ENCODE results near the gene PYGL.
"Not testable (repeated sequence)": the region's sequence is repeated elsewhere in the genome, so short reads cannot be mapped to it uniquely, and the experiment has no call there.

Gene PYGL

GRCh38 chr14:50928002-50928635 lies 16.2 kb downstream of the PYGL start:
- no peak for DNase-seq (ENCODE audit: low spot score)

- DNase-seq (ENCODE audit: low spot score): no peak
Measured at GRCh38 chr14:50926851-50927386, 17.4 kb downstream of the PYGL start.

- DNase-seq (ENCODE audit: low spot score): no peak
Measured at GRCh38 chr14:50924843-50925242, 19.4 kb downstream of the PYGL start.

GRCh38 chr14:50924236-50924635 lies 20.0 kb downstream of the PYGL start:
- peak; percentile 57 for DNase-seq (ENCODE audit: low spot score)

GRCh38 chr14:50922803-50923202 lies 21.5 kb downstream of the PYGL start:
- no peak for DNase-seq (ENCODE audit: low spot score)

GRCh38 chr14:50920482-50921230 lies 23.6 kb downstream of the PYGL start:
- DNase-seq (ENCODE audit: low spot score): no peak

GRCh38 chr14:50919524-50919923 lies 24.8 kb downstream of the PYGL start:
- not testable (repeated sequence) for DNase-seq (ENCODE audit: low spot score)

- no peak for DNase-seq (ENCODE audit: low spot score)
Measured at GRCh38 chr14:50917449-50917848, 26.8 kb downstream of the PYGL start.

GRCh38 chr14:50910495-50911420 lies 33.5 kb downstream of the PYGL start:
- no peak for DNase-seq (ENCODE audit: low spot score)

- no peak for DNase-seq (ENCODE audit: low spot score)
Measured at GRCh38 chr14:50906326-50907065, 37.8 kb downstream of the PYGL start.

GRCh38 chr14:50904719-50905118 lies 39.6 kb downstream of the PYGL start:
- no peak for DNase-seq (ENCODE audit: low spot score)

- no peak for DNase-seq (ENCODE audit: low spot score)
Measured at GRCh38 chr14:50901361-50901760, 42.9 kb downstream of the PYGL start.

- no peak for DNase-seq (ENCODE audit: low spot score)
Measured at GRCh38 chr14:50897658-50898175, 46.6 kb downstream of the PYGL start.

GRCh38 chr14:50897005-50897404 lies 47.3 kb downstream of the PYGL start:
- not testable (repeated sequence) for DNase-seq (ENCODE audit: low spot score)

GRCh38 chr14:50896421-50896820 lies 47.9 kb downstream of the PYGL start:
- not testable (repeated sequence) for DNase-seq (ENCODE audit: low spot score)

GRCh38 chr14:50892255-50892654 lies 52.0 kb downstream of the PYGL start:
- DNase-seq (ENCODE audit: low spot score): peak; percentile 16

GRCh38 chr14:50887476-50887875 lies 56.8 kb downstream of the PYGL start:
- peak; percentile 86 for DNase-seq (ENCODE audit: low spot score)

GRCh38 chr14:50883827-50884197 lies 60.5 kb downstream of the PYGL start:
- DNase-seq (ENCODE audit: low spot score): no peak

GRCh38 chr14:50882932-50883826 lies 61.1 kb downstream of the PYGL start:
- DNase-seq (ENCODE audit: low spot score): no peak

Data from SK-N-DZ (cell line).